Endodermal cell (in vitro differentiated cells): ENCODE data around the gene PER1. TPM values are rescaled to one million over a fixed set of nuclear protein-coding genes. Genes with fewer than 3 reads are reported as not detected.

Experiments
- DNase-seq: peaks from one replicate; pipeline ENCODE4 v3.0.0-alpha.2; 2017
- H3K27ac ChIP-seq: 2 replicates; pipeline ENCODE4 v1.5.1; 2013; ENCODE audit warnings: mild to moderate bottlenecking, low read depth, low read length, moderate library complexity
- H3K27me3 ChIP-seq: 2 replicates; pipeline ENCODE4 v1.6.1; 2013; ENCODE audit warnings: mild to moderate bottlenecking, low read length, moderate library complexity; ENCODE audit not compliant: insufficient read depth, control insufficient read depth, poor library complexity, severe bottlenecking
- H3K36me3 ChIP-seq: 2 replicates; pipeline ENCODE4 v1.7.0; 2013; ENCODE audit warnings: mild to moderate bottlenecking, low read length, moderate library complexity; ENCODE audit not compliant: control insufficient read depth, insufficient read depth
- H3K4me1 ChIP-seq: one replicate; pipeline ENCODE4 v1.7.0; 2013; ENCODE audit warnings: low read length; ENCODE audit not compliant: control insufficient read depth, insufficient read depth
- H3K4me3 ChIP-seq: 2 replicates; pipeline ENCODE4 v1.5.1; 2013; ENCODE audit warnings: mild to moderate bottlenecking, low read length, moderate library complexity
- H3K9ac ChIP-seq: 2 replicates; pipeline ENCODE4 v1.6.1; 2013; ENCODE audit warnings: mild to moderate bottlenecking, low read length, moderate library complexity; ENCODE audit not compliant: poor library complexity, severe bottlenecking; ENCODE audit errors: extremely low read depth
- H3K9me3 ChIP-seq: 2 replicates; pipeline ENCODE4 v1.6.1; 2013; ENCODE audit warnings: mild to moderate bottlenecking, low read length, moderate library complexity; ENCODE audit not compliant: control insufficient read depth
- H3K27ac Mint-ChIP-seq: 2 replicates; pipeline ENCODE4 v1.8.0; 2020; ENCODE audit warnings: mixed read lengths
- H3K27me3 Mint-ChIP-seq: 2 replicates; pipeline ENCODE4 v1.8.0; 2021; ENCODE audit warnings: mild to moderate bottlenecking, mixed read lengths; ENCODE audit not compliant: insufficient read depth
- H3K36me3 Mint-ChIP-seq: 2 replicates; pipeline ENCODE4 v1.8.0; 2020; ENCODE audit warnings: low read depth, mixed read lengths
- H3K4me1 Mint-ChIP-seq: 2 replicates; pipeline ENCODE4 v1.8.0; 2020; ENCODE audit warnings: mixed read lengths
- H3K4me3 Mint-ChIP-seq: 2 replicates; pipeline ENCODE4 v1.8.0; 2020; ENCODE audit warnings: mild to moderate bottlenecking, moderate library complexity, mixed read lengths
- H3K9me3 Mint-ChIP-seq: 2 replicates; pipeline ENCODE4 v1.8.0; 2020; ENCODE audit warnings: mild to moderate bottlenecking, mixed read lengths
- WGBS, 2 experiments: methylation state at CpG; one replicate each; pipeline versions ENCODE4 v1.1.5 to v1.1.7; 2013; ENCODE audit warnings: missing lambda C conversion rate in 2 of 2, mixed read lengths in 1 of 2; ENCODE audit not compliant: insufficient coverage in 1 of 2, insufficient read length in 1 of 2; 5-methylcytosine and 5-hydroxymethylcytosine counted together
- total RNA-seq, 2 donors: library from RNA; stranded (reverse); fragmentation: NEBNext Ultra II Directional in 1 of 2; extraction: Animal tissue kit (Norgen Biotek cat#: 25700) in 1 of 2; gene quantifications; 2 replicates in 1 of 2; 3 replicates in 1 of 2; pipeline ENCODE4 v1.2.1, GENCODE V29; 2021
- TF ChIP-seq, protein P1 (sequence below): fragments of 200-600 bp; sonication (generic); conservative IDR thresholded peaks from 2 replicates; pipeline ENCODE4 v1.5.0; 2021; ENCODE audit warnings: antibody characterized with exemption, mild to moderate bottlenecking

PER1 gene
- total RNA-seq, 2 donors from 2014 or later: 38.3 to 53.7 TPM

GRCh38 chr17:8124350-8125153, 27.7 kb downstream of the PER1 start:
- Mint-ChIP-seq H3K36me3 (no peaks in the 10 kb centered on the region), H3K27ac (peak overlapping the region; percentile 11), H3K4me1 (peaks cover 20% of the 10 kb centered on the region), H3K27me3 (peaks cover 71% of the 10 kb centered on the region), H3K9me3 (no peaks in the 10 kb centered on the region), H3K4me3 (peak overlapping the region; percentile 83)
- WGBS, 2 experiments: 2 to 4% methylated on average over 13 to 24 of the region's 24 CpGs
- Histone ChIP-seq H3K4me1 (no peaks in the 10 kb centered on the region), H3K4me3 (peak overlapping the region; percentile 91), H3K36me3 (no peaks in the 10 kb centered on the region), H3K9me3 (no peaks in the 10 kb centered on the region), H3K9ac (no peak overlapping the region), H3K27ac (no peak overlapping the region), H3K27me3 (peaks cover 68% of the 10 kb centered on the region)
- TF ChIP-seq, protein P1, sequence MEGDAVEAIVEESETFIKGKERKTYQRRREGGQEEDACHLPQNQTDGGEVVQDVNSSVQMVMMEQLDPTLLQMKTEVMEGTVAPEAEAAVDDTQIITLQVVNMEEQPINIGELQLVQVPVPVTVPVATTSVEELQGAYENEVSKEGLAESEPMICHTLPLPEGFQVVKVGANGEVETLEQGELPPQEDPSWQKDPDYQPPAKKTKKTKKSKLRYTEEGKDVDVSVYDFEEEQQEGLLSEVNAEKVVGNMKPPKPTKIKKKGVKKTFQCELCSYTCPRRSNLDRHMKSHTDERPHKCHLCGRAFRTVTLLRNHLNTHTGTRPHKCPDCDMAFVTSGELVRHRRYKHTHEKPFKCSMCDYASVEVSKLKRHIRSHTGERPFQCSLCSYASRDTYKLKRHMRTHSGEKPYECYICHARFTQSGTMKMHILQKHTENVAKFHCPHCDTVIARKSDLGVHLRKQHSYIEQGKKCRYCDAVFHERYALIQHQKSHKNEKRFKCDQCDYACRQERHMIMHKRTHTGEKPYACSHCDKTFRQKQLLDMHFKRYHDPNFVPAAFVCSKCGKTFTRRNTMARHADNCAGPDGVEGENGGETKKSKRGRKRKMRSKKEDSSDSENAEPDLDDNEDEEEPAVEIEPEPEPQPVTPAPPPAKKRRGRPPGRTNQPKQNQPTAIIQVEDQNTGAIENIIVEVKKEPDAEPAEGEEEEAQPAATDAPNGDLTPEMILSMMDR: no peak
- peak; percentile 76 for DNase-seq

DNA sequence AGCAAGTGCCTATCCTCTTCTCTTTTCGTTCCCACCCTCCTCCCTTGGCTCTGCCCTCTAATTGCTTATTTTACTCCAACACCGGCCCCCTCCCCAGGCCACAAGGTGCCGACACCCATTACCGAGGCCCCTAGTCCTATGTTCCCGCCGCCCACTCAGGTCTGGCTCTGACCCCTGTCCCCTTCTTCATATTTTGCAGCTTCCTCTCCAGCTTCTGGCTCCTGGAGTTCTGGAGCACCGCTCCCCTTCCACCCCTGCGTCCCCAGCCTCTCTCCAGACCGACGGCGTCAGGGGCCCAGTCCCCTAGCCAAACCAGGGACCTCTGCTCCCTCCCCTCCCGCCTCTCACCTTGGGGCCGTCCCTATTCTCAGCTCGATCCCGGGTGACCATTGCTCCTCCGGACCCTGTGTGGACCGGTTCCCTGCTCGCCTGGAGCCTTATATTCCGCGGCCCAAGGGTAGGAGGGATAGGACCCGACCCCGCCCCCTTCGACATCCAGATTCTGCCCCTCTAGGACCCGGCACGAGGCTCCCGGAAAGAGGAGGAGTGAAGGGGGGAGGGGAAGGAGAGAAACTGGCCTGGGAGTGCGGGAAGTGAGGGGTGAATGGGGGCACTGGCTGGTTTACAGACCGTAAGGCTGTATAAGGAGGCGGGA, 28.4 kb downstream of the PER1 start, which contains the start of gene HES7:
TSS of gene HES7 (minus strand) at position 412 of the 655 bp plus-strand sequence. CDS start at position 390, 22 bp downstream.
- Histone ChIP-seq H3K27ac (no peak within 1 kb of the TSS), H3K9me3 (no peaks in the 10 kb centered on the region), H3K27me3 (peaks cover 61% of the 10 kb centered on the region), H3K4me3 (peak within 1 kb of the TSS; percentile 91), H3K36me3 (no peaks in the 10 kb centered on the region), H3K4me1 (no peaks in the 10 kb centered on the region), H3K9ac (no peak within 1 kb of the TSS)
- peaks cover 64% of the 10 kb centered on the region for H3K27me3 Mint-ChIP-seq
- H3K36me3 Mint-ChIP-seq: no peaks in the 10 kb centered on the region
- TF ChIP-seq, protein P1: no peak
- DNase-seq: peak; percentile 90
- WGBS, 2 experiments: 0% methylated on average over 4 to 29 of the region's 29 CpGs
- peaks cover 20% of the 10 kb centered on the region for H3K4me1 Mint-ChIP-seq
- H3K27ac Mint-ChIP-seq: peak within 1 kb of the TSS; percentile 11
- H3K4me3 Mint-ChIP-seq: peak within 1 kb of the TSS; percentile 83
- H3K9me3 Mint-ChIP-seq: no peaks in the 10 kb centered on the region

- Histone ChIP-seq H3K4me1 (no peaks in the 10 kb centered on the region), H3K9me3 (no peaks in the 10 kb centered on the region), H3K27me3 (peaks cover 54% of the 10 kb centered on the region), H3K27ac (no peak overlapping the region), H3K9ac (no peak overlapping the region), H3K4me3 (peak overlapping the region; percentile 91), H3K36me3 (no peaks in the 10 kb centered on the region)
- no peaks in the 10 kb centered on the region for H3K36me3 Mint-ChIP-seq
- 1% methylated on average over 23 to 55 of the region's 55 CpGs for WGBS, 2 experiments
- TF ChIP-seq, protein P1: no peak
- peak; percentile 83 for DNase-seq
- H3K27ac Mint-ChIP-seq: no peak overlapping the region
- peaks cover 62% of the 10 kb centered on the region for H3K27me3 Mint-ChIP-seq
- peak overlapping the region; percentile 83 for H3K4me3 Mint-ChIP-seq
- H3K9me3 Mint-ChIP-seq: no peaks in the 10 kb centered on the region
- H3K4me1 Mint-ChIP-seq: peaks cover 25% of the 10 kb centered on the region
Observed at GRCh38 chr17:8122924-8123694, 29.1 kb downstream of the PER1 start.
